Immature natural killer cell (primary cell): Measurements from ENCODE around the gene SNX3. TPM values are rescaled to one million over a fixed set of nuclear protein-coding genes. Genes with fewer than 3 reads are reported as not detected.

Source experiments
- DNase-seq, 3 donors: peaks; one replicate each; pipeline ENCODE4 v3.0.0; 2022; ENCODE audit warnings: mixed read lengths in 1 of 3
- H3K27ac Mint-ChIP-seq, 6 donors: one replicate each; pipeline ENCODE4 v1.8.0; 2020; ENCODE audit warnings: mixed read lengths in 6 of 6, mild to moderate bottlenecking in 5 of 6, inconsistent platforms in 4 of 6, moderate library complexity in 3 of 6
- H3K27me3 Mint-ChIP-seq, 3 donors: one replicate each; pipeline ENCODE4 v1.8.0; 2020 to 2021; ENCODE audit warnings: low read depth in 3 of 3, mild to moderate bottlenecking in 3 of 3, mixed read lengths in 3 of 3, moderate library complexity in 3 of 3, inconsistent platforms in 1 of 3
- H3K36me3 Mint-ChIP-seq, 3 donors: one replicate each; pipeline ENCODE4 v1.8.0; 2020; ENCODE audit warnings: mixed read lengths in 3 of 3, inconsistent platforms in 2 of 3, mild to moderate bottlenecking in 2 of 3
- H3K4me1 Mint-ChIP-seq, 2 donors: one replicate each; pipeline ENCODE4 v1.8.0; 2020; ENCODE audit warnings: inconsistent platforms in 2 of 2, mild to moderate bottlenecking in 2 of 2, mixed read lengths in 2 of 2, moderate library complexity in 1 of 2
- H3K4me3 Mint-ChIP-seq, 5 donors: one replicate each; pipeline ENCODE4 v1.8.0; 2020; ENCODE audit warnings: mild to moderate bottlenecking in 5 of 5, mixed read lengths in 5 of 5, inconsistent platforms in 3 of 5, moderate library complexity in 3 of 5
- H3K9me3 Mint-ChIP-seq, 6 donors: one replicate each; pipeline ENCODE4 v1.8.0; 2020; ENCODE audit warnings: mild to moderate bottlenecking in 6 of 6, mixed read lengths in 6 of 6, inconsistent platforms in 4 of 6, moderate library complexity in 3 of 6
- polyA plus RNA-seq, 3 donors: library from polyadenylated mRNA; unstranded; fragments of 300-500 nt; fragmentation: Illumina TruSeq; gene quantifications; one replicate each; pipeline ENCODE4 v1.2.3, GENCODE V29; 2021

SNX3 gene
- polyA plus RNA-seq, 3 donors from 2014 or later, result 218 to 469 (median 234) TPM

- Mint-ChIP-seq H3K4me1 (peaks cover 2 to 6% of the 10 kb centered on the region in 2 donors), H3K27ac (peak overlapping the region in 1 of 6 donors; percentile 22), H3K9me3 (no peaks in the 10 kb centered on the region), H3K27me3 (peaks cover 0 to 1% (median 0%) of the 10 kb centered on the region in 3 donors), H3K36me3 (peaks cover 12 to 32% (median 20%) of the 10 kb centered on the region in 3 donors), H3K4me3 (no peak overlapping the region)
- DNase-seq, result no peak
Measured at GRCh38 chr6:108210556-108210955, 50.3 kb downstream of the SNX3 start.

GRCh38 chr6:108209738-108210137 is 51.1 kb downstream of the SNX3 start:
- peaks cover 8 to 27% (median 17%) of the 10 kb centered on the region in 3 donors for H3K36me3 Mint-ChIP-seq
- H3K9me3 Mint-ChIP-seq, result no peaks in the 10 kb centered on the region
- peaks cover 0 to 3% (median 0%) of the 10 kb centered on the region in 3 donors for H3K27me3 Mint-ChIP-seq
- H3K27ac Mint-ChIP-seq, result no peak overlapping the region
- H3K4me1 Mint-ChIP-seq, result peaks cover 0 to 10% of the 10 kb centered on the region in 2 donors
- no peak for DNase-seq
- no peak overlapping the region for H3K4me3 Mint-ChIP-seq

- Mint-ChIP-seq H3K4me3 (no peak overlapping the region), H3K27ac (no peak overlapping the region), H3K4me1 (peaks cover 0 to 10% of the 10 kb centered on the region in 2 donors), H3K36me3 (peaks cover 12 to 23% (median 12%) of the 10 kb centered on the region in 3 donors), H3K9me3 (no peaks in the 10 kb centered on the region), H3K27me3 (peaks cover 0 to 3% (median 0%) of the 10 kb centered on the region in 3 donors)
- DNase-seq, result no peak
Measured at GRCh38 chr6:108207013-108207412, 53.8 kb downstream of the SNX3 start.

- Mint-ChIP-seq H3K9me3 (no peaks in the 10 kb centered on the region), H3K36me3 (peaks cover 4 to 10% (median 4%) of the 10 kb centered on the region in 3 donors), H3K4me1 (peaks cover 0 to 10% of the 10 kb centered on the region in 2 donors), H3K27me3 (peaks cover 0 to 5% (median 0%) of the 10 kb centered on the region in 3 donors), H3K4me3 (no peak overlapping the region), H3K27ac (no peak overlapping the region)
- no peak for DNase-seq
Measured at GRCh38 chr6:108203189-108204112, 57.4 kb downstream of the SNX3 start.

DNA sequence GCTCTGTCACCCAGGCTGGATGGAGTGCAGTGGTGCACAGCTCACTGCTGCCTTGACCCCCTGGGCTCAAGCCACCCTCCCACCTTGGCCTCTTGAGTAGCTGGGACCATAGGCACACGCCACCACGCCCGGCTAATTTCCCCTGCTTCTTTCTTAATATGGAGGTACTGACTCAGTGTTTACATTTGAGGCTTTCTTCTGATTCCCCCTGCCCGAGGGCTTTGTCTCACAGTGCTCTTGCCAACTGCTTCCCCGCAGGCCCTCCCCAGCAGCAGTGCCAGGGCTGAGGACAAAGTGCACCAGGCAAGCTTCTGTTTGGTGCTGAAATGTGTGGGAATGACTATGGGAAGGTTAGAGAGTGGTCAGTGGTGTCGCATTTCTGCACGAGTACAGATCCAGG is 60.2 kb downstream of the SNX3 start:
- H3K27me3 Mint-ChIP-seq, result peaks cover 0 to 5% (median 0%) of the 10 kb centered on the region in 3 donors
- peaks cover 4% of the 10 kb centered on the region in 3 donors for H3K36me3 Mint-ChIP-seq
- H3K4me1 Mint-ChIP-seq, result peaks cover 0 to 5% of the 10 kb centered on the region in 2 donors
- H3K4me3 Mint-ChIP-seq, result no peak overlapping the region
- H3K27ac Mint-ChIP-seq, result peak overlapping the region in 1 of 6 donors; percentile 64
- H3K9me3 Mint-ChIP-seq, result no peaks in the 10 kb centered on the region
- no peak for DNase-seq

DNA sequence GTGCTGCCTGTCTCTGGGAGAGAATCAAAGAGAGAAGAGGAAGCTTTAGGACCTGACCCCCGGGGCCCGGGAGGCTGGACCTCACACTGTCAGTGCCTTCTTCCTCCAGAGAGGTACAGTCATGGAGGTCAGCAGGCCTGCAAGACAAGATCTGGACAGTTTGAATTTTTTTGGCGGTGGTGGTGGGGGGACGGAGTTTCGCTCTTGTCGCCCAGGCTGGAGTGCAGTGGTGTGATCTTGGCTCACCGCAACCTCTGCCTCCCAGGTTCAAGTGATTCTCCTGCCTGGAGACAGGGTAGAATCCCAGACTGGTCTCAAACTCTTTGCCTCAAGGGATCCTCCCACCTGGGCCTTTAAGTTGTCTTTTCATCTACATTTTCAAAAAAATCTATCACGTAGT is 60.7 kb downstream of the SNX3 start:
- H3K27ac Mint-ChIP-seq, result peak overlapping the region in 1 of 6 donors; percentile 22
- no peak for DNase-seq

DNA sequence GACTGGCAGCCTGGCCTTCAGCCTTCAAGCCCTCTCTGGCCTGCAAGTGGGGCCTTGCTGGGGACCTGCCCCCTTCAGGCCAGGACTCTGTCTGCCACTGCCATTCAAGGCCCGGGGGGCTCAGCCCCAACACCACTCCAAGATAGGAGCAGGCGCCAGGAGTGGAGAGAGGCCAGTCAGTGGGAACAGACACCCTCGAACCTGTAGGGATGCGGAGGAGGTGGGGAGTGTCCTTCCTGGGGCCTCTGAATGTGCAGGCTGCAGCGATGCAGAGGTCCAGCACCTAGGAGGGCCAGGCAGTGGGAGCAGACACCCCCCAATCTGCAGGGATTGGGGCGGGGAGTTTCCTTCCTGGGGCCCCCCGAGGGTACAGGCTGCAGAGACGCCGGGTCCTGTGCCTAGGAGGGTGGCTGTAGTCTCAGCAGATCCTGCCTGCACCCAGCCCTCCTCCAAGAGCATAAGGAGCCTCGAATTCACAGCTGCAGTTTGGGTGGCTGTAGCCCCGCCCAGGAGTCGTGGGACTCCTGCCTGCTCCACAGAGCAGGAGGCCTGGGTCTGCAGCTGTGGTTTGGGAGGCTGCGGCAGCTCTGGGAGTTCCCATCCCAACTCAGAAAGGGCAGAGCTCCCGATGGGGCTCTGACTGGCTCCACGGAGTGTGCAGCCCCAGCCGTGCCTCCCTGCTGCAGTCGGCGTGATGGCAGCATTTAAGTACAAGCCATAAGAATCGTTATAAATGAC is 61.9 kb downstream of the SNX3 start:
- H3K27ac Mint-ChIP-seq, result no peak overlapping the region

More for the DNA sequence above, 60.7 kb downstream of the SNX3 start:
- no peak overlapping the region for H3K4me3 Mint-ChIP-seq
- peaks cover 0 to under 1% of the 10 kb centered on the region in 2 donors for H3K4me1 Mint-ChIP-seq
- peaks cover 4% of the 10 kb centered on the region in 3 donors for H3K36me3 Mint-ChIP-seq
- no peaks in the 10 kb centered on the region for H3K9me3 Mint-ChIP-seq
- peaks cover 0 to 3% (median 0%) of the 10 kb centered on the region in 3 donors for H3K27me3 Mint-ChIP-seq

DNA sequence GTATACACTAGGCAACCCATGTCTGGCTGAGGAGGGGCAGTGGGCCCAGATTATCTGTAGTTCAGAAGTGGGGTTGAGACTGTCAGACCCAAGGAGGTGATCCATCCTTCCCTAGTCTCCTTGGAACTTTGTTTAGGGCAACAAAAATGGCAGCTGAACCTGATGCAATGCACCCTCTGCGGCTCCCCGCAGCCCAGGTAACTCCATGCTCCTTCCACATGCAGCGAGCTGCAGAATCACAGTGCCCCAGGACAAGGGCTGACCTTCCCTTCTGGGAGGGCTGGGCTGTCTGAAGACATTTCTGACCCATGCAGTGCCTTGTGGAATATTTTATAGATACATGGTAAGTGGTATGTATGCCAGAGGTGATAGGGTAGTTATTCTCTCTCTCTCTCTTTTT is 65.6 kb downstream of the SNX3 start:
- no peaks in the 10 kb centered on the region for H3K9me3 Mint-ChIP-seq
- peaks cover 3 to 4% (median 4%) of the 10 kb centered on the region in 3 donors for H3K27me3 Mint-ChIP-seq
- H3K27ac Mint-ChIP-seq, result no peak overlapping the region
- peaks cover 0 to 4% (median 4%) of the 10 kb centered on the region in 3 donors for H3K36me3 Mint-ChIP-seq
- no peak overlapping the region for H3K4me3 Mint-ChIP-seq
- DNase-seq, result no peak
- no peaks in the 10 kb centered on the region for H3K4me1 Mint-ChIP-seq

More for the DNA sequence above, 61.9 kb downstream of the SNX3 start:
- H3K4me3 Mint-ChIP-seq, result no peak overlapping the region
- no peaks in the 10 kb centered on the region for H3K4me1 Mint-ChIP-seq
- no peaks in the 10 kb centered on the region for H3K9me3 Mint-ChIP-seq
- H3K27me3 Mint-ChIP-seq, result peaks cover 0 to 3% (median 0%) of the 10 kb centered on the region in 3 donors
- no peak for DNase-seq
- H3K36me3 Mint-ChIP-seq, result peaks cover under 1 to 4% (median 4%) of the 10 kb centered on the region in 3 donors

GRCh38 chr6:108194503-108194902 is 66.3 kb downstream of the SNX3 start:
- Mint-ChIP-seq H3K4me1 (no peaks in the 10 kb centered on the region), H3K9me3 (no peaks in the 10 kb centered on the region), H3K4me3 (no peak overlapping the region), H3K36me3 (peaks cover 0 to 4% (median 4%) of the 10 kb centered on the region in 3 donors), H3K27ac (no peak overlapping the region), H3K27me3 (peaks cover 3 to 4% (median 4%) of the 10 kb centered on the region in 3 donors)
- no peak for DNase-seq

- H3K9me3 Mint-ChIP-seq, result no peaks in the 10 kb centered on the region
- peaks cover 3 to 4% (median 4%) of the 10 kb centered on the region in 3 donors for H3K27me3 Mint-ChIP-seq
- no peak for DNase-seq
- H3K4me3 Mint-ChIP-seq, result no peak overlapping the region
- no peak overlapping the region for H3K27ac Mint-ChIP-seq
- H3K4me1 Mint-ChIP-seq, result no peaks in the 10 kb centered on the region
- peaks cover 0 to 4% (median 4%) of the 10 kb centered on the region in 3 donors for H3K36me3 Mint-ChIP-seq
Measured at GRCh38 chr6:108193835-108194234, 67.0 kb downstream of the SNX3 start.

DNA sequence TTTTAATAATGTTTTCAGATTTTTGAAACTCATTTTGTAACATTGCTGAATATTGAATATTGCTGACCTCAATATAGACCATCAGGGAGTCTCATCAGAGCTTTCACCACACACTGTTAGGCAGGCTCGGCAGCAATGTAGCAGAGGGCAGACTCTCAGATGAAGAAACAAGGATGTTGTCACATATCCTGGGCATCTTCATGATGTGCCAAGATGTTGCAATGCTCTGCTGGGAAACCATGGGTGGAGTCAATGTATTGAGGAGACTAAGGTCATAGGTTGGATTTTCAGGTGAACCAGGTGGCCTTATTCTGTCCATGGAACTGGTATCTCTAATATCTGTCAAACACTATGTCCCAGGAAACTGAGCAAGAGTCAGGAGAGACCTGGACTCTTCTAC is 67.7 kb downstream of the SNX3 start:
- Mint-ChIP-seq H3K4me1 (no peaks in the 10 kb centered on the region), H3K27ac (no peak overlapping the region), H3K27me3 (peaks cover 3 to 9% (median 4%) of the 10 kb centered on the region in 3 donors), H3K4me3 (no peak overlapping the region), H3K9me3 (no peaks in the 10 kb centered on the region), H3K36me3 (peaks cover 0 to 2% (median 2%) of the 10 kb centered on the region in 3 donors)
- DNase-seq, result no peak

DNA sequence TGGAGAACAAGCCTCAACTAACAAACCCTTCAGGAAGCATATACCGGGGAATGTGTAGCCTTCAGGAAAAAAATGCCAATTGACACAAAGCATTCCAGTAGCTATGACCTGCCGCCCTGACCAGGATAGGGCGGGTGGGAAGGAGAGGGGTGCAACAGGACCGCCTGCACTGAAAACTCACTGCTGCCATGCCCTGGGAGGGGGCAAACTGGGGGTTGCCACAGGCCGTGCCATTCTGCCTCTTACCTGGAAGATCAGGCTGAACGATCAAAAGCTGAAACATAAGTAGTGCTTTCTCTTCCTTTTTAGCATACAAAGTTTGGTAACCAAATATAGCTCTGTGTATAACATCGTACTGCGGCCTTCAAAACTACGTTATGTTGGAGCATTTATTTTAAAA is 73.3 kb downstream of the SNX3 start:
- DNase-seq, result no peak
- no peaks in the 10 kb centered on the region for H3K36me3 Mint-ChIP-seq
- no peaks in the 10 kb centered on the region for H3K4me1 Mint-ChIP-seq
- peaks cover 4 to 13% (median 9%) of the 10 kb centered on the region in 3 donors for H3K27me3 Mint-ChIP-seq
- no peak overlapping the region for H3K27ac Mint-ChIP-seq
- H3K9me3 Mint-ChIP-seq, result no peaks in the 10 kb centered on the region
- H3K4me3 Mint-ChIP-seq, result no peak overlapping the region

DNA sequence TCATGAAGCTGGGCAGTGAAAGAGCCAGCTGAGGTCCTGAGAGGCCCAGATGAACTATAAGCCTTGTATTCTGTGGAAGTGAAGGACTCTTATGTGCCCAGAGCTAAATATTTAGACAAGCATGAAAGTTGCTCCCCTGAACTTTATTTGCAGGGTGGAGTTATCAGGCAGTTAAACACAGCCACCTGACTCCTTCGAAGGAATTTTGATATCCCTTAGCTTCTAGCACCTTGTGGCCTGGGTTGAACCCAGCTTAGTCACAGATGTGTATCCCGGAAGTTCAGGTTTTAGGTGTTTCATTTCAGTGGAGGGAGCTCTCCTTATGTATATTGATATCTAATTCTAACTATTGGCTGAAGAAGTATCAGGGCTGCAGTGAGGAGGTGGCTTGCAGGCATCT is 74.6 kb downstream of the SNX3 start:
- no peak overlapping the region for H3K4me3 Mint-ChIP-seq
- H3K36me3 Mint-ChIP-seq, result no peaks in the 10 kb centered on the region
- peaks cover 4 to 18% (median 7%) of the 10 kb centered on the region in 3 donors for H3K27me3 Mint-ChIP-seq

DNA sequence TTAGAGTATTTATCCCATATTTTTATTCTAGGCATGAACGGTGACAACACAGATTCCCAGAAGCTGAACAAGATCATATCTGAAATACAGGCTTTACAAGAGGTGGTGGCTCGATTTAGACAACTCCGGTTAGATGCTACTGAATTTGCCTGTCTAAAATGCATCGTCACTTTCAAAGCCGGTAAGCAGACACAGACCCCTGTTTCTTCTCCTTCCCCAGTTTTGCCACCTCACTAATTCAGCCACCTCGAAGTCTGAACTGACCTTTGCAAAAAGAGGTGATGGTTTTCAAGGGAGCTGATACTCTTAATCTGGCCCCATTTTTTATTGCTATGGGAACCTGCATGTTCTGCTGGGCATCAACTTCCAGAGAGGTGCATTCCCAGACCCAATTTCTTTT is 80.1 kb downstream of the SNX3 start:
- DNase-seq, result no peak
- Mint-ChIP-seq H3K27ac (no peak overlapping the region), H3K36me3 (no peaks in the 10 kb centered on the region), H3K27me3 (peaks cover 13 to 32% (median 19%) of the 10 kb centered on the region in 3 donors), H3K4me1 (peaks cover 7% of the 10 kb centered on the region in 2 donors), H3K9me3 (no peaks in the 10 kb centered on the region), H3K4me3 (no peak overlapping the region)

More for the DNA sequence above, 74.6 kb downstream of the SNX3 start:
- no peaks in the 10 kb centered on the region for H3K4me1 Mint-ChIP-seq
- H3K27ac Mint-ChIP-seq, result peak overlapping the region in 1 of 6 donors; percentile 26
- DNase-seq, result no peak
- H3K9me3 Mint-ChIP-seq, result no peaks in the 10 kb centered on the region
